ENCODE measurements around the gene MAJIN. TPM values are rescaled to one million over a fixed set of nuclear protein-coding genes. Genes with fewer than 3 reads are reported as not detected.

The MAJIN gene
- total RNA-seq, 2 experiments from 2014 or later: 0.29 to 0.37 TPM

- no peak for DNase-seq
- no peaks in the 10 kb centered on the region for H3K4me1 Mint-ChIP-seq (ENCODE audit: low read depth)
- CTCF ChIA-PET: no interaction called here
- peaks cover 3% of the 10 kb centered on the region for H3K27me3 Mint-ChIP-seq (ENCODE audit: low read depth)
- H3K9me3 Mint-ChIP-seq: no peaks in the 10 kb centered on the region
- no peak overlapping the region for H3K27ac Mint-ChIP-seq
- H3K4me3 Mint-ChIP-seq: no peak overlapping the region
- intact Hi-C loops (cut with micrococcal nuclease): no loop called here
- H3K36me3 Mint-ChIP-seq (ENCODE audit: low read depth): no peaks in the 10 kb centered on the region
Observed at GRCh38 chr11:64947208-64947814, 24.6 kb downstream of the MAJIN start.

- intact Hi-C loops (cut with micrococcal nuclease): no loop called here
- Mint-ChIP-seq H3K36me3 (ENCODE audit: low read depth) (no peaks in the 10 kb centered on the region), H3K9me3 (no peaks in the 10 kb centered on the region), H3K4me3 (no peak overlapping the region), H3K4me1 (ENCODE audit: low read depth) (no peaks in the 10 kb centered on the region), H3K27ac (no peak overlapping the region), H3K27me3 (ENCODE audit: low read depth) (no peaks in the 10 kb centered on the region)
- DNase-seq: no peak
- CTCF ChIA-PET: interaction anchor here (0.7 kb wide), 1 partner anchor 31 kb away, joined by 3 read pairs; no protein-coding TSS in a partner anchor
Observed at GRCh38 chr11:64936539-64936938, 35.4 kb downstream of the MAJIN start.

GRCh38 chr11:64935359-64936081 lies 36.4 kb downstream of the MAJIN start, which contains the start of gene GPHA2:
Gene GPHA2, minus strand, starts transcription at chr11:64935893. Its CDS starts 433 bp downstream, at chr11:64935460.
- Mint-ChIP-seq H3K27me3 (ENCODE audit: low read depth) (no peaks in the 10 kb centered on the region), H3K4me3 (no peak within 1 kb of the TSS), H3K4me1 (ENCODE audit: low read depth) (no peaks in the 10 kb centered on the region), H3K36me3 (ENCODE audit: low read depth) (no peaks in the 10 kb centered on the region), H3K9me3 (no peaks in the 10 kb centered on the region), H3K27ac (no peak within 1 kb of the TSS)
- no peak for DNase-seq
- CTCF ChIA-PET: no interaction called here
- intact Hi-C loops (cut with micrococcal nuclease): no loop called here

GRCh38 chr11:64934682-64935358 lies 37.1 kb downstream of the MAJIN start:
- H3K4me3 Mint-ChIP-seq: no peak overlapping the region
- no peak overlapping the region for H3K27ac Mint-ChIP-seq
- CTCF ChIA-PET: interaction anchor here (0.5 to 0.6 kb wide), 2 partner anchors 54 to 292 kb away, joined by 3 to 4 read pairs; no protein-coding TSS in a partner anchor
- intact Hi-C loops (cut with micrococcal nuclease): no loop called here
- H3K36me3 Mint-ChIP-seq (ENCODE audit: low read depth): no peaks in the 10 kb centered on the region
- no peaks in the 10 kb centered on the region for H3K4me1 Mint-ChIP-seq (ENCODE audit: low read depth)
- H3K27me3 Mint-ChIP-seq (ENCODE audit: low read depth): no peaks in the 10 kb centered on the region
- no peak for DNase-seq
- no peaks in the 10 kb centered on the region for H3K9me3 Mint-ChIP-seq

- intact Hi-C loops (cut with micrococcal nuclease): no loop called here
- H3K36me3 Mint-ChIP-seq (ENCODE audit: low read depth): no peaks in the 10 kb centered on the region
- no peaks in the 10 kb centered on the region for H3K27me3 Mint-ChIP-seq (ENCODE audit: low read depth)
Observed at GRCh38 chr11:64933935-64934681, 37.8 kb downstream of the MAJIN start.

GRCh38 chr11:64933213-64933934 lies 38.5 kb downstream of the MAJIN start:
- DNase-seq: no peak
- H3K27me3 Mint-ChIP-seq (ENCODE audit: low read depth): no peaks in the 10 kb centered on the region
- H3K4me3 Mint-ChIP-seq: no peak overlapping the region
- H3K4me1 Mint-ChIP-seq (ENCODE audit: low read depth): no peaks in the 10 kb centered on the region
- no peak overlapping the region for H3K27ac Mint-ChIP-seq
- CTCF ChIA-PET: interaction anchor here (1.0 kb wide), 1 partner anchor 30 kb away, joined by 3 read pairs; no protein-coding TSS in a partner anchor
- H3K36me3 Mint-ChIP-seq (ENCODE audit: low read depth): no peaks in the 10 kb centered on the region
- H3K9me3 Mint-ChIP-seq: no peaks in the 10 kb centered on the region
- intact Hi-C loops (cut with micrococcal nuclease): no loop called here

More at GRCh38 chr11:64933935-64934681, 37.8 kb downstream of the MAJIN start:
- no peak overlapping the region for H3K27ac Mint-ChIP-seq
- CTCF ChIA-PET: interaction anchor here (0.5 to 0.6 kb wide), 2 partner anchors 54 to 293 kb away, joined by 3 to 4 read pairs; no protein-coding TSS in a partner anchor
- no peaks in the 10 kb centered on the region for H3K4me1 Mint-ChIP-seq (ENCODE audit: low read depth)
- DNase-seq: no peak
- no peak overlapping the region for H3K4me3 Mint-ChIP-seq
- H3K9me3 Mint-ChIP-seq: no peaks in the 10 kb centered on the region

GRCh38 chr11:64932324-64932723 lies 39.6 kb downstream of the MAJIN start:
- CTCF ChIA-PET: interaction anchor here (1.0 kb wide), 1 partner anchor 31 kb away, joined by 3 read pairs; no protein-coding TSS in a partner anchor
- H3K4me3 Mint-ChIP-seq: no peak overlapping the region
- no peaks in the 10 kb centered on the region for H3K9me3 Mint-ChIP-seq
- intact Hi-C loops (cut with micrococcal nuclease): no loop called here
- H3K27me3 Mint-ChIP-seq (ENCODE audit: low read depth): no peaks in the 10 kb centered on the region
- H3K27ac Mint-ChIP-seq: no peak overlapping the region
- no peaks in the 10 kb centered on the region for H3K4me1 Mint-ChIP-seq (ENCODE audit: low read depth)
- DNase-seq: no peak
- H3K36me3 Mint-ChIP-seq (ENCODE audit: low read depth): no peaks in the 10 kb centered on the region

- Mint-ChIP-seq H3K36me3 (ENCODE audit: low read depth) (no peaks in the 10 kb centered on the region), H3K4me3 (no peak overlapping the region)
- intact Hi-C loops (cut with micrococcal nuclease): no loop called here
Observed at GRCh38 chr11:64931290-64931689, 40.6 kb downstream of the MAJIN start.

GRCh38 chr11:64930340-64930739 lies 41.6 kb downstream of the MAJIN start:
- H3K27me3 Mint-ChIP-seq (ENCODE audit: low read depth): no peaks in the 10 kb centered on the region
- no peaks in the 10 kb centered on the region for H3K36me3 Mint-ChIP-seq (ENCODE audit: low read depth)
- intact Hi-C loops (cut with micrococcal nuclease): no loop called here
- no peak overlapping the region for H3K4me3 Mint-ChIP-seq
- H3K9me3 Mint-ChIP-seq: no peaks in the 10 kb centered on the region
- no peak for DNase-seq
- no peak overlapping the region for H3K27ac Mint-ChIP-seq
- peaks cover 4% of the 10 kb centered on the region for H3K4me1 Mint-ChIP-seq (ENCODE audit: low read depth)
- CTCF ChIA-PET: interaction anchor here (1.2 kb wide), 3 partner anchors 13 to 33 kb away, joined by 3 to 4 read pairs (median 4); no protein-coding TSS in a partner anchor

More at GRCh38 chr11:64931290-64931689, 40.6 kb downstream of the MAJIN start:
- Mint-ChIP-seq H3K9me3 (no peaks in the 10 kb centered on the region), H3K27me3 (ENCODE audit: low read depth) (no peaks in the 10 kb centered on the region), H3K4me1 (ENCODE audit: low read depth) (no peaks in the 10 kb centered on the region), H3K27ac (no peak overlapping the region)
- no peak for DNase-seq
- CTCF ChIA-PET: interaction anchor here (1.2 kb wide), 1 partner anchor 14 kb away, joined by 4 read pairs; no protein-coding TSS in a partner anchor

- Mint-ChIP-seq H3K36me3 (ENCODE audit: low read depth) (no peaks in the 10 kb centered on the region), H3K27me3 (ENCODE audit: low read depth) (no peaks in the 10 kb centered on the region), H3K9me3 (no peaks in the 10 kb centered on the region), H3K4me1 (ENCODE audit: low read depth) (peaks cover 9% of the 10 kb centered on the region), H3K4me3 (no peak overlapping the region), H3K27ac (no peak overlapping the region)
- CTCF ChIA-PET: interaction anchor here (1.0 to 1.2 kb wide), 3 partner anchors 17 to 153 kb away, joined by 3 to 4 read pairs (median 4); no protein-coding TSS in a partner anchor
- DNase-seq: no peak
- intact Hi-C loops (cut with micrococcal nuclease): no loop called here
Observed at GRCh38 chr11:64929625-64930024, 42.3 kb downstream of the MAJIN start.

- DNase-seq: no peak
- H3K9me3 Mint-ChIP-seq: no peaks in the 10 kb centered on the region
- no peak overlapping the region for H3K27ac Mint-ChIP-seq
- no peak overlapping the region for H3K4me3 Mint-ChIP-seq
- peaks cover 13% of the 10 kb centered on the region for H3K4me1 Mint-ChIP-seq (ENCODE audit: low read depth)
- intact Hi-C loops (cut with micrococcal nuclease): no loop called here
- no peaks in the 10 kb centered on the region for H3K27me3 Mint-ChIP-seq (ENCODE audit: low read depth)
- H3K36me3 Mint-ChIP-seq (ENCODE audit: low read depth): no peaks in the 10 kb centered on the region
- CTCF ChIA-PET: interaction anchor here (1.0 kb wide), 1 partner anchor 154 kb away, joined by 4 read pairs; no protein-coding TSS in a partner anchor
Observed at GRCh38 chr11:64928957-64929356, 43.0 kb downstream of the MAJIN start.

All from activated naive CD4-positive, alpha-beta T cell treated with anti-CD3 and anti-CD28 coated beads for 36 hours (primary cell).